SIG-M5 treated with dmso at 0.1 percent for 504 hours (cell line): ENCODE results near the gene HSPA1B.
"Not testable (repeated sequence)": the region's sequence is repeated elsewhere in the genome, so short reads cannot be mapped to it uniquely, and the experiment has no call there.

Experiments
- DNase-seq: peaks from one replicate; lab custom pipeline; 2025; ENCODE audit not compliant: unreplicated experiment; lab: John Stamatoyannopoulos, UW

HSPA1B gene

DNA sequence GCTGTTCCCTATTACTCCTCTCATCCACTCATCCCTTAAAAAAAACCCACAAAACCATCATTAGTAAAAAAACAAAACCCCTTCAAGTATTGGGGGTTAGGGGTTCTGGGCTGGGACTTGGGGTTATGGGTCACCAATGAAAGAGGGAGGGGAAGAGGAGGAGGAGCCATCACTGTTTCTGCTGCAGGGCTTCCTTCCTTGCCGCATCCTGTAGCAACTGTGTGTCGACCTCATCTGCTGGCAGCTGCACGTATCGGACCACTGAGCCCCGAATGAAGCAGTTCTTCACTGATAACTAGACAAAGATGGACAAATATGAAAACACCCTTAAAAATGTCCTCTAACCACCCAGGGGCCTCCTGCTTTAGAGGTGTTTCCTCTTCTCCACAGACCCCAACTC is 29.9 kb upstream of the HSPA1B start:
- DNase-seq, result no peak

DNA sequence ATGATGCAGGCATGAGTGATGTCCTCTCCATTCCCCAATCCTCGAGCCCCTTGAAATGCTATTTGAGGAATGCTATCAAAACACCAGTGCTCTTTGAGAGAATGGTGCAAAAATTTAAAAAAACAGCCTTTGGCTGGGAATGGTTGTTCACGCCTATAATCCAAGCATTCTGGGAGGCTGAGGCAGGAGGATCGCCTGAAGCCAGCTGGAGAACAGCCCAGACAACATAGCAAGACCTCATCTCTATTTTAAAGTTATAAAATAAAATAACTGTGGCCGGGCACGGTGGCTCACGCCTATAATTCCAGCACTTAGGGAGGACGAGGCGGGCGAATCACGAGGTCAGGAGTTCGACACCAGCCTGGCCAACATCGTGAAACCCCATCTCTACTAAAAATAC is 27.8 kb upstream of the HSPA1B start:
- no peak for DNase-seq

DNA sequence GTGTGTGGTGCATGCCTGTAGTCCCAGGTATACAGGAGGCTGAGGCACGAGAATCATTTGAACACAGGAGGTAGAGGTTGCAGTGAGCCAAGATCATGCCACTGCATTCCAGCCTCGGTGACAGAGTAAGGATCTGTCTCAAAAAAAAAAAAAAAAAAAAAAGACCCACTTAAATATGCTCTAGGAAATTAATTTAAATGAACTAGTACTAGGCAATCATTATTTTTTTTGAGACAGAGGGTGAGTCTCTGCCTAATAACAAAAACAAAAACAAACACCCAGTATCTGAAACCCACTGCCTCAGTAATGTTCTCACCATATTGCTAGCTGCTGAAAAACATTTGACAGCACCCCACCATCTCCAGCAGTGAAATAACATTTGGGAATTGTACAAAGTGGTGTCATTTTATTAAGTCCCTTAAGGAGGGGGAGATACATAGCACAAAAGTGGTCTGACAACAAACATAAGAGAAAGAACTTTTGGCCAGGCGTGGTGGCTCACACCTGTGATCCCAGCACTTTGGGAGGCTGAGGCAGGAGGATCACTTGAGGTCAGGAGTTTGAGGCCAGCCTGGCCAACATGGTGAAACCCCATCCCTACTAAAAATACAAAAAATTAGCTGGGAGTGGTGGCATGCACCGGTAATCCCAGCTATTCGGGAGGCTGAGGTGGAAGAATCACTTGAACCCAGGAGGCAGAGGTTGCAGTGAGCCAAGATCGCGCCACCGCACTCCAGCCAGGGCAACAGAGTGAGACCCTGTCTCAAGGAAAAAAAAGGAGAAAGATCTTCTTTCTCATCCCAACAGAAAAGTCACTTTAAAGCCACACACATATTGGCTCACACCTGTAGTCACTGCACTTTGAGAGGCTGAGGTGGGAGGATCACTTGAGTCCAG is 26.3 kb upstream of the HSPA1B start:
- not testable (repeated sequence) for DNase-seq

DNA sequence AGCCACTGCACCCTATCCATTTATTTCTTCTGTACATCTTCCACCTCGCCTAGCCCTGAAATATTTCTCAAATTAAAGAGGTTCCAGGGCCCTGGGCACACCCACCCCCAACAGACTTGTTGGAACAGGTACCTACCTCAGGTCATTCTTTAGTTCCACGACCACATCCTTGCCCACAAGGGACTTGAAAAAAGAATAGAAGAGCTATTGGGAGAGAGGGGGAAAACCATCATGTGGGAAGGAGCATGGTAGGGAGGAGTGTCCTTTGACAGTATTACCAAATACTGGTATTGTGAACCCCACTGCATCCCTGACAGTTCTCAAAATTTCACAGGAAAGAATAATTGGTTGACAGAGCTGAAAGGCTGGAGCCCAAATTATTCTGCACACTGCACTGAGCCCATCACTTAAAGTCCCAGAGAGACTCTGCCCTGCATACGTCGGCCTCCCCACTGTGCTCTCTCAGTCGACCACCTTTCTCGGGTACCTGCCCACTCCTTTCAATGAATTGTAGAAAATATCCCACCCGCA is 21.5 kb upstream of the HSPA1B start:
- DNase-seq, result no peak

DNA sequence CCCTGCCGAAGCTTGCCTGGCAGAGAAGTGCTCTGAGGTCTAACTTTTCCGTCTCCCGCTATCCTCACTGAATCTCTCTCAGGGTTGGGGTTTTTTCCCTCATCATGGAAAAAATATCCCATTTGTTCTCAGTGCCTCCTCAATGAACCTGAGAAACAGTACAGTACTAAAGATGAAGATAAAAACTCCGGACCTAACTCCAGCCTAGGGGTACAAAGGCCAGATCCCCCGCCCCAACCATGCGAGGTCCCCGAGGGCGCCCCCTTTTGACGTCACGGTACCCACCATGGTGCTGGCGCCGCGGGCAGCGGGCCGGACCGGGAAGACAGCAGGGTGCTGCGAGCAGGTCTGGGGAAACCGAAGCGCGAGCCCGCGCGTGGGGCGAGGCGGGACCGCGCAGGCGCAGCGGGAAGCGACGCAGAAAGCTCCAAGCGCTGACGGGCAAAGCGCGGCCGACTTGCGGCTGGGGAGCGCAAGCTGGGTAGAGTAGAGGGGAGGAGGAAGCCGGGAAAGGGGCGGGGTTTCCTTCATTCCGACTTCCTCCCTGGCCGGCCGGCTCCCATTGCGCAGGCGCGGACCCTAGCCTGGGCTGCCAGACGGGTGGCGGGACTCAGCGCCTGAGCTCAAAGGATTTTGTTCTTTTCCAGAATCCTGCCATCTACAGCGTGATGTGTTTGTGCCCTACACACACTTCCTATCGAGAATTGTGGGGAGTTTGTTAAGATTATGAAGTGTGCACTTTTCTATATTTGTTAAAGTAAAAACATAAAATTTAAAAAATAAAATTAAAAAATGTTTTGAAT is 20.9 kb upstream of the HSPA1B start, which contains the start of gene LSM2:
Gene LSM2, minus strand, starts transcription at position 497 of the 803 bp plus-strand sequence. Its CDS starts 209 bp downstream, at position 288.
- peak; percentile 92 for DNase-seq

DNA sequence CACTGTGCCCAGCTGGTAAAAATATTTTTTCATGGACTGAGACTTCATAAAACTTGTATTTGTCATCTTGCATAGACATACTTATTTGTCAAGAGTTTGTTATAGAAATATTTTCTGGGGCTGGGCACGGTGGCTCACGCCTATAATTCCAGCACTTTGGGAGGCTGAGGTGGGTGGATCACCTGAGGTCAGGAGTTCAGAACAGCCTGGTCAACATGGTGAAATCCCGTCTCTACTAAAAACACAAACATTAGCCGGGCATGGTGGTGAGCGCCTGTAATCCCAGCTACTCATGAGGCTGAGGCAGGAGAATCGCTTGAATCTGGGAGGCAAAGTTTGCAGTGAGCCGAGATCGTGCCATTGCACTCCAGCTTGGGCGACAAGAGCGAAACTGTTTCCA is 18.9 kb upstream of the HSPA1B start:
- not testable (repeated sequence) for DNase-seq

DNA sequence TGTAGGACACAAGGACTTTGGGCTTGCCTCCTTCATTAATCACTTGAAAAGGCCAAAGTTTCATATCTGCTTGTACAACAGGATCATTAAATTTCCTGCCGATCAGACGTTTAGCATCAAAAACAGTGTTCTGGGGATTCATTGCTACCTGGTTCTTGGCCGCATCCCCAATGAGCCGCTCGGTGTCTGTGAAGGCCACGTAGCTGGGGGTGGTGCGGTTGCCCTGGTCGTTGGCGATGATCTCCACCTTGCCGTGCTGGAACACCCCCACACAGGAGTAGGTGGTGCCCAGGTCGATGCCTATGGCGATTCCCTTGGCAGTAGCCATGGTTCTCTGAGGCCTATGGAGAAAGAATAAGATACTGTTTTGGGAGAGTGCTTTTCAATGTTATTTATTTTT is 15.9 kb upstream of the HSPA1B start:
- DNase-seq, result no peak

DNA sequence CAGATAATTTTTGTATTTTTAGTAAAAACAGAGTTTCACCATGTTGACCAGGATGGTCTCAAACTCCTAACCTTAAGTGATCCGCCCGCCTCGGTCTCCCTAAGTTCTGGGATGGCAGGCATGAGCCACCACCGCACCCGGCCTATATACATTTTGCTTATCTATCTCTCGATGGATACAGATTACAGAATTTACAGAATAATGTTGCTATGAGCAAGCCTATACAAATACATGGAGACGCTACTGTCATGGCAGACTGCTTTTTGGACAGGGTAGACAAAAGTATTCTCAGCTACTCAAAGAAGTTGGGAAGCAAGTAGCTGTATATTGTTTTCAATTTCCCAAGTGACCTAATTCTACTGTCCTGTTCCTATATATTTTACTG is 14.1 kb upstream of the HSPA1B start:
- no peak for DNase-seq

DNA sequence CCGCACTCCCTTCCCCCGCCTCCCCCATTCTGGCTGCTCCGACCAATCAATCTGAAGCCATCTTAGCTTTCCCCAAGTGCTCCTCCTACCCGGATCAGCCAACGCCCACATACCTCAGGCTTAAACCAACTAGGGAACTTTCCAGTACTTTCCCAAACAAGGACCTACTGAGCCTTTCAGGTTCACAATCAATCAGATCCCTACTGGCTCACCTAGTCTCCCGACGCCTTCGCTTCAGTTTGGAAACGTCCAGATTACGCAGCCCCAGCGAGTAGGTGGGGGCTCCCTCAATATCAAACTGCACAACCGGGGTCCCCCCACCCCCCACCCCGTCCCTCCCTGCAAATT is 12.9 kb upstream of the HSPA1B start:
- peak; percentile 91 for DNase-seq

DNA sequence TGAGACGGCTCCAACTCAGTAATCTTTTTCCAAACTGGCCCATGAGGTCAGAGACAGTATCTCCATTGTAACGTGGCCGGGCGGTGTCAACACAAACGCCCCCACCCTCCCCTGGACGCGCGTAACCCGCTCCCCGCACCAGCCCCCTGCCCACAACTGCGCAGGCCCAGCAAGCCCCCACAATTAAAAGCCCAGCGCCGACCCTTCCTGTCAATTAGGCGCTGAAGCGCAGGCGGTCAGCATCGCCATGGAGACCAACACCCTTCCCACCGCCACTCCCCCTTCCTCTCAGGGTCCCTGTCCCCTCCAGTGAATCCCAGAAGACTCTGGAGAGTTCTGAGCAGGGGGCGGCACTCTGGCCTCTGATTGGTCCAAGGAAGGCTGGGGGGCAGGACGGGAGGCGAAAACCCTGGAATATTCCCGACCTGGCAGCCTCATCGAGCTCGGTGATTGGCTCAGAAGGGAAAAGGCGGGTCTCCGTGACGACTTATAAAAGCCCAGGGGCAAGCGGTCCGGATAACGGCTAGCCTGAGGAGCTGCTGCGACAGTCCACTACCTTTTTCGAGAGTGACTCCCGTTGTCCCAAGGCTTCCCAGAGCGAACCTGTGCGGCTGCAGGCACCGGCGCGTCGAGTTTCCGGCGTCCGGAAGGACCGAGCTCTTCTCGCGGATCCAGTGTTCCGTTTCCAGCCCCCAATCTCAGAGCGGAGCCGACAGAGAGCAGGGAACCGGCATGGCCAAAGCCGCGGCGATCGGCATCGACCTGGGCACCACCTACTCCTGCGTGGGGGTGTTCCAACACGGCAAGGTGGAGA is 12.3 kb upstream of the HSPA1B start, which contains the start of the genes HSPA1A and HSPA1L:
Gene HSPA1A, plus strand, starts transcription at position 519 of the 814 bp plus-strand sequence. Its CDS starts 214 bp downstream, at position 733.
Gene HSPA1L, minus strand, starts transcription at position 259 of the 814 bp plus-strand sequence. CDS start 3,311 bp downstream, outside the sequence.
- peak; percentile 89 for DNase-seq

DNA sequence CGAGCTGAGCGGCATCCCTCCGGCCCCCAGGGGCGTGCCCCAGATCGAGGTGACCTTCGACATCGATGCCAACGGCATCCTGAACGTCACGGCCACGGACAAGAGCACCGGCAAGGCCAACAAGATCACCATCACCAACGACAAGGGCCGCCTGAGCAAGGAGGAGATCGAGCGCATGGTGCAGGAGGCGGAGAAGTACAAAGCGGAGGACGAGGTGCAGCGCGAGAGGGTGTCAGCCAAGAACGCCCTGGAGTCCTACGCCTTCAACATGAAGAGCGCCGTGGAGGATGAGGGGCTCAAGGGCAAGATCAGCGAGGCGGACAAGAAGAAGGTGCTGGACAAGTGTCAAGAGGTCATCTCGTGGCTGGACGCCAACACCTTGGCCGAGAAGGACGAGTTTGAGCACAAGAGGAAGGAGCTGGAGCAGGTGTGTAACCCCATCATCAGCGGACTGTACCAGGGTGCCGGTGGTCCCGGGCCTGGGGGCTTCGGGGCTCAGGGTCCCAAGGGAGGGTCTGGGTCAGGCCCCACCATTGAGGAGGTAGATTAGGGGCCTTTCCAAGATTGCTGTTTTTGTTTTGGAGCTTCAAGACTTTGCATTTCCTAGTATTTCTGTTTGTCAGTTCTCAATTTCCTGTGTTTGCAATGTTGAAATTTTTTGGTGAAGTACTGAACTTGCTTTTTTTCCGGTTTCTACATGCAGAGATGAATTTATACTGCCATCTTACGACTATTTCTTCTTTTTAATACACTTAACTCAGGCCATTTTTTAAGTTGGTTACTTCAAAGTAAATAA is 10.2 kb upstream of the HSPA1B start:
- DNase-seq, result peak; percentile 51

DNA sequence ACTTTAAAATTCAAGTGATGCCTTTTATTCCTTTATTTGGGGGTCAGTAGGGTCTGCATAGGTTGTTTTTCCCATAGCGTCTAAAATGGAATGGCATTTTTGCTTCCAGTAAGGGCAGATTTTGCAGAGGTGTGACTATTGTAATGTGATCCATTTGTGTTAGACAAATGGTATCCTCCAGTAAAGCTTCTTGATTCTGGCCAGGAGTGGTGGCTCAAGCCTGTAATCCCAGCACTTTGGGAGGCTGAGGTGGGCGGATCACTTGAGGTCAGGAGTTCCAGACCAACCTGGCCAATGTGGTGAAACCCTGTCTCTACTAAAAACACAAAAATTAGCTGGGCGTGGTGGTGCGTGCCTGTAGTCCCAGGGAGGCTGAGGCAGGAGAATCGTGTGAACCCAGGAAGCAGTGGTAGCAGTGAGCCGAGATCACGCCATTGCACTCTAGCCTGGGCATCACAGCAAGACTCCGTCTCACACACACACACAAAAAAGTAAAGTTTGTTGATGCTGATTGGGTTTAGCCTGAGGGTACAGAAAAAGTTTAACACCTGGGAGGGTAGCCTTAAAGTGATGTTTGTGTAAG is 9.5 kb upstream of the HSPA1B start:
- DNase-seq, result not testable (repeated sequence)

DNA sequence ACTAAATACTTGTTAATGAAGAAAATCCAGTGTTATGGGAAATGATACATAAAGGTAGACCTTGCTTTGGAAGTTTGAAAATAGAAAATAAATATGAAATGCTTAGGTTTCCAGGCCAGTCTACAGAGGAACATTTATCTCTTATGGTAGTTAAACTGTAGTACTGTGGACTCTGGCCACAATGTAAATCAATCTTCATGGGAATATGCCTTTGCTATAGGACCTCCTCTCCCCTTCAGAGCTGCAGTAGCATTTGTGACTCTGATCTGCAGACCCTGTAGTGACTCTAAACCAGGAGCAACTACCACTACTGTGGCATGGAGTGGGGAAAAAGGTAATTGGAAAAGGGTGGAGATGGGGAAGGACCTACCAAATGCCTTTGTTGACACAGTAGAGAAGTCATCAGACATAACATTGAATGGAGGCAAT is 7.7 kb upstream of the HSPA1B start:
- DNase-seq, result no peak

DNA sequence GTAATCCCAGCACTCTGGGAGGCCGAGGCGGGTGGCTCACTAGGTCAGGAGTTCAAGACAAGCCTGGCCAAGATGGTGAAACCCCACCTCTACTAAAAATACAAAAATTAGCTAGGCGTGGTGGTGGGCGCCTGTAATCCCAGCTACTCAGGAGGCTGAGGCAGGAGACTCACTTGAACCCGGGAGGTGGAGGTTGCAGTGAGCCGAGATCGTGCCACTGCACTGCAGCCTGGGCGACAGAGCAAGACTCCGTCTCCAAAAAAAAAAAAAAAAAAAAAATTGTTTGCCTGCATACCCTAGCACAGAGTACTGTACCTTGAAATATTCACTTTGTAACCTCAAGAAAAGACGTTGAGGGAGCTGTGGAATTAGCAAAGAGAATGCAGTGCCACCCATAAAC is 7.1 kb upstream of the HSPA1B start:
- DNase-seq, result not testable (repeated sequence)

DNA sequence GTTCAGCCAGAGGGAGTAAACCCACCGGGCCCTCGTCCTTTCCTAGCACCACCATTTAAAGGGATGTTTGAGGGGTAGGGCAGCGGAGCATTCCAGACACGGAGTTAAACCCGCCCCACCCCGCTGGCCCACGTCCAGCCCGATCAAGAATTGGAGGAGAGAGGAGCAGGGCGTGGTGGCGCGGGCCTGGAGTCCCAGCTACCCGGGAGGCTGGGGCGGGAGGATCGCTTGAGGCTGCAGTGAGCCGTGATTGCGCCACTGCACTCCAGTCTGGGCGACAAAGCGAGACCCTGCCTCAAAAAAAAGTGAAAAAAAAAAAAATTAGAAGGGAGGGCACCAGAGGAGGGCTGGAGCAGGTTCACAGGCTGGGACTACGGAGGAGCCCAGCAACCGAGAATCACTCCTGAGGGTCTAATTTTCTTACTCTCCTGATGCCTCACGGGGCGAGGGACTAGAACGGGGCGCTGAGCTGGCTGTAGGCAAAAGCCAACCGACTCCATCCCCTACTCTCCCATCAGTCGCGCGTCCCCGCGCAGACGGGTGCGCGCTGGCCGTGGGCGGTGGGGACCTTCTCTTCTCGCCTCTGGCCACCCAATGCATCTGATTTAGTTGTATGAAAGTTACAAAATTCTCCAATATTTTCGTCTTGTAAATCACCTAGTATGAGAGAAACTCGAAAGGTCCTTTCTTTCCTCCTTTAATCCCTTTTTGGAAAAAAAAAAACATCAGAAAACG is 6.1 kb upstream of the HSPA1B start:
- no peak for DNase-seq

DNA sequence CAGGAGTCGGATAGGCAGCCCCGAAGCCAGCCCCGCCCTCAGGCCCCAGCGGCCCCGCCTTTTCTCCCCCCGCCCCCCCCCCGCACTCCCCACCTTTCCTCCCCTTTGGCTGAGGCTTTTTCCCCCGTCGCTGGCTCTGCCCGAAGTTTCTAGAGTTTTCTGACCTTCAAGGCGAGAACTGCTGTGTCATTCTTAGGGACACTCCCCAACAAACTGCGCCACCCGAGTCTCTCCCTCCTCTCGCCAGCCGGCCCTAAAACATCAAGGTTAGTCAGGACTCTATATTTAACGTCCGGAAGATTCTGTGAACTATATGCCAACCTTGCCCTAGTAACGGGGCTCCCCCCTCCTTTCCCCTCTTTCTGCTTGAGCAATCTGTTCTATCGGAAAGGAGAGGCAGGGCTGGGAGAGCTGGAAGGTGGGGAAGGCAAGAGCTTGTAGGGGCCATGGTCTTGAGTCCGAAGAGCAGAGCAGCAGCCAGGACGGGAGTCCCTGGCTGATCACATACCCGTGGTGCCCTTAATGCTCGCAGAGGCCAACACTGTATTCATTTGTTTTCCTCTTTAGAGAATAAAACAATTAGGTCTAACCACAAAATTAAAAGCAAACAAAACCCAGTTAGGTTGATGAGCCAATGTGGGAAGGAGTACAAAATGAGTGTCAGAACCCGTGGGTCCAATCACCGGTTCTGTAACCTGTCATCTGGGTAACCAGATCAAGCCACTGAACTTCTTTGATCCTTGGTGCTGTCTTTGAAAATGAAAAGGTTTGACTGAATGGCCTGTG is 5.3 kb upstream of the HSPA1B start:
- peak; percentile 90 for DNase-seq

DNA sequence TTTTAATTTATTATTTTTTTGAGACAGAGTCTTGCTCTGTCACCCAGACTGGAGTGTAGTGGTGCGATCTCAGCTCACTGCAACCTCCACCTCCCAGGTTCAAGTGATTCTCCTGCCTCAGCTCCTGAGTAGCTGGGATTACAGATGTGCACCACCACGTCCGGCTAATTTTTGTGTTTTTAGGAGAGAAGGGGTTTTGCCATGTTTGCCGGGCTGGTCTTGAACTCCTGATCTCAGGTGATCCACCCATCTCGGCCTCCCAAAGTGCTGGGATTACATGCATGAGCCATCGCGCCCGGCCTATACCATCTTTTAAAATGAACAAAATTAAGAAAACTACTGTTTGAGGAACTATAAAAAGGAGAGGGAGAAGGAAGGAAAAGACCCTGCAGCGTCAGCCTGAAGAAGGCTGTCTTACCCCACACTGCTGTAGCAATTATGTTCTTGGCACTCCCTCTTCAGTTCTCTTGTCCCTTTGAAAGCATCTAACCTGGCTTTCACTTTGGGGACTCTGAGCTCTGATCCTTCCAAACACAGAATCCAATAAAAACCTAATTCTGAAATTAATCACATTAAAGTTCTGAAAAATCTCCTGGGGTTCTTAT is 3.8 kb upstream of the HSPA1B start:
- DNase-seq, result peak; percentile 81

DNA sequence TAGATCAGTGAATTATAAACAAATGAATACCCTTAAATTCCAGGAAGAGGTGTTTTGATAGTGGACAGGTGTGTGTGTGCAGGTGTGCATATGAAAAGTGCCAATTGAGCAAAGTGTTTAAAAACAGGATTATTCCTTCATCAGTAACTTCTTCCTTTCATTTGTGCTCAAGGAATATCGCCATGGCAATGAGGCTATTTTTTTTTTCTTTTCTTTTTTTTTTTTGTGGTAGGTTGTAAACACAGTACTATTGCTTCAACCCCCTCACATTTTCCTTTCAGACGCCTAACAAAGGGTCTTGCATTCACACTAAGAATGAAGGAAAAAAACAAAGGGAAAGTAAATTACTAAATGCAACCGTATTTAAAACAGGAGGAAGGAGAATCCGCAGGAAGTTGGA is 2.0 kb upstream of the HSPA1B start:
- no peak for DNase-seq
